Endothelial cell of umbilical vein (primary cell): ENCODE results near the gene SORCS2. TPM values are rescaled to one million over a fixed set of nuclear protein-coding genes. Genes with fewer than 3 reads are reported as not detected.

ENCODE experiments used
- BruUV-seq: library from RNA; stranded (reverse); fragments of 400-500 nt; replicated peaks from 2 replicates; lab custom pipeline; 2021; lab: Mats Ljungman, UMichigan
- CTCF ChIA-PET: fragments of 300-600, 350-600 bp; sonication (Branson Sonifier 250); formaldehyde crosslinking; loops from one replicate; lab custom pipeline; 2021; ENCODE audit warnings: antibody characterized with exemption, inconsistent platforms; lab: Charles Lee
- POLR2A ChIA-PET: fragments of 300-600, 350-600 bp; sonication (Branson Sonifier 250); formaldehyde crosslinking; loops from one replicate; lab custom pipeline; 2021; ENCODE audit warnings: antibody characterized with exemption, inconsistent platforms; lab: Charles Lee
- DNase-seq: peaks from one replicate; pipeline ENCODE4 v3.0.0-alpha.2; 2011; ENCODE audit warnings: low read depth, low spot score
- FAIRE-seq: peaks from 2 replicates; lab custom pipeline; 2011; peaks lifted over from hg19 to GRCh38; lab: Jason Lieb, UNC
- H2AFZ ChIP-seq: 2 replicates; pipeline ENCODE4 v1.6.0; 2012; ENCODE audit warnings: low read depth, low read length, control low read depth, inconsistent platforms
- H3K27ac ChIP-seq: 2 replicates; pipeline ENCODE4 v1.5.1; 2011; ENCODE audit warnings: low read depth, mild to moderate bottlenecking, control low read depth, low read length, moderate library complexity; ENCODE audit not compliant: insufficient read depth
- H3K27me3 ChIP-seq, 2 experiments: 2 replicates each; pipeline versions ENCODE4 v1.6.0 to v1.6.1; 2011; ENCODE audit warnings: low read length in 2 of 2, mixed read lengths in 1 of 2; ENCODE audit not compliant: control insufficient read depth in 2 of 2, insufficient read depth in 2 of 2
- H3K36me3 ChIP-seq, 2 experiments: 2 replicates in 1 of 2; 3 replicates in 1 of 2; pipeline ENCODE4 v1.5.1; 2011; ENCODE audit warnings: low read length in 2 of 2, mild to moderate bottlenecking in 1 of 2, moderate library complexity in 1 of 2; ENCODE audit not compliant: control insufficient read depth in 2 of 2, insufficient read depth in 2 of 2; ENCODE audit errors: extremely low read depth in 1 of 2
- H3K4me1 ChIP-seq: 3 replicates; pipeline ENCODE4 v1.5.1; 2011; ENCODE audit warnings: mild to moderate bottlenecking, low read length; ENCODE audit not compliant: control insufficient read depth, insufficient read depth; ENCODE audit errors: extremely low read depth
- H3K4me2 ChIP-seq: 2 replicates; pipeline ENCODE4 v1.6.1; 2011; ENCODE audit warnings: low read length, control low read depth, mixed read lengths; ENCODE audit not compliant: insufficient read depth
- H3K4me3 ChIP-seq, 3 experiments: fragments of 200-600 bp in 1 of 3; sonication (generic), shearing (Covaris generic) in 1 of 3; replicated peaks in 1 of 3; 2 replicates each; pipeline ENCODE4 v1.5.1; 2011 to 2016; ENCODE audit warnings: control low read depth in 3 of 3, low read length in 3 of 3, mild to moderate bottlenecking in 2 of 3, inconsistent platforms in 1 of 3, low read depth in 1 of 3, moderate library complexity in 1 of 3; ENCODE audit not compliant: insufficient read depth in 1 of 3
- H3K79me2 ChIP-seq: 2 replicates; pipeline ENCODE4 v1.6.0; 2012; ENCODE audit warnings: low read length, inconsistent platforms; ENCODE audit not compliant: control insufficient read depth, insufficient read depth
- H3K9ac ChIP-seq: replicated peaks from 2 replicates; pipeline ENCODE3; 2011; ENCODE audit warnings: low read length, control low read depth; ENCODE audit not compliant: insufficient read depth; ENCODE audit errors: extremely low read depth
- H3K9me1 ChIP-seq: replicated peaks from 3 replicates; pipeline ENCODE4 v1.6.0; 2011; ENCODE audit warnings: mild to moderate bottlenecking, low read length; ENCODE audit not compliant: control insufficient read depth, insufficient read depth; ENCODE audit errors: extremely low read depth
- H3K9me3 ChIP-seq: replicated peaks from 2 replicates; pipeline ENCODE4 v1.5.1; 2012; ENCODE audit warnings: low read length, inconsistent platforms; ENCODE audit not compliant: control insufficient read depth, insufficient read depth
- H4K20me1 ChIP-seq: replicated peaks from 2 replicates; pipeline ENCODE3; 2011; ENCODE audit warnings: mild to moderate bottlenecking, low read length; ENCODE audit not compliant: control insufficient read depth, insufficient read depth; ENCODE audit errors: extremely low read depth
- EZH2 ChIP-seq: IDR thresholded peaks from 2 replicates; pipeline ENCODE4 v1.6.1; 2012; ENCODE audit warnings: borderline replicate concordance, low read depth, mild to moderate bottlenecking, moderate library complexity, low read length, inconsistent platforms; ENCODE audit not compliant: severe bottlenecking
- FOS ChIP-seq: IDR thresholded peaks from 2 replicates; pipeline ENCODE4 v1.6.1; 2011; ENCODE audit warnings: mild to moderate bottlenecking, low read length, moderate library complexity, borderline replicate concordance; ENCODE audit not compliant: insufficient read depth
- GATA2 ChIP-seq: IDR thresholded peaks from 2 replicates; pipeline ENCODE4 v1.7.0; 2011; ENCODE audit warnings: low read depth, mild to moderate bottlenecking, moderate library complexity, mixed read lengths, low read length; ENCODE audit not compliant: insufficient read length, insufficient read depth
- JUN ChIP-seq: IDR thresholded peaks from 2 replicates; pipeline ENCODE4 v1.6.1; 2011; ENCODE audit warnings: borderline replicate concordance, low read depth; ENCODE audit not compliant: insufficient read length, insufficient read depth
- MYC ChIP-seq: IDR thresholded peaks from one replicate; pipeline ENCODE4 v1.6.1; 2011; ENCODE audit warnings: mild to moderate bottlenecking, low read depth, low read length
- POLR2A ChIP-seq: IDR thresholded peaks from 2 replicates; pipeline ENCODE4 v1.6.1; 2012; ENCODE audit warnings: low read depth, mild to moderate bottlenecking, control low read depth, low read length
- POLR2AphosphoS5 ChIP-seq: IDR thresholded peaks from 2 replicates; pipeline ENCODE4 v1.6.1; 2012; ENCODE audit warnings: low read depth, mild to moderate bottlenecking, control low read depth, low read length, moderate library complexity; ENCODE audit not compliant: insufficient read depth
- dilution Hi-C: fragments of 300-500 bp; cut with MboI; formaldehyde crosslinking; loops from one replicate; pipeline ENCODE4 v1.15.0; 2019; ENCODE audit warnings: low sequenced_read_pairs; ENCODE audit not compliant: extremely low pct_ligation_motif_present
- intact Hi-C: fragments of 100-400 bp; cut with micrococcal nuclease; formaldehyde crosslinking; loops from one replicate; pipeline ENCODE4 v1.10.0; 2022
- polyA plus RNA-seq, 4 experiments: library from polyadenylated mRNA; depleted of rRNA in 3 of 4; stranded (reverse) in 3 of 4; unstranded in 1 of 4; fragments of >200 nt; gene quantifications; 2 replicates each; pipeline versions ENCODE4 v1.2.1 to v1.2.3, GENCODE V29; 2011 to 2012; ENCODE audit warnings: missing spikeins in 1 of 4
- total RNA-seq: library from RNA; stranded (reverse); gene quantifications from 2 replicates; pipeline ENCODE4 v1.2.3, GENCODE V29; 2021
- TF ChIP-seq, protein P1 (sequence below), 2 donors: IDR thresholded peaks; 1 replicate in 1 of 2; 2 replicates in 1 of 2; pipeline ENCODE4 v1.5.1; 2011; ENCODE audit warnings: low read length in 2 of 2, mild to moderate bottlenecking in 2 of 2, moderate library complexity in 2 of 2, control low read depth in 1 of 2, inconsistent platforms in 1 of 2, low read depth in 1 of 2; ENCODE audit not compliant: insufficient read depth in 1 of 2; ENCODE audit errors: extremely low read depth in 1 of 2
- TF ChIP-seq, protein P2 (sequence below): IDR thresholded peaks from 2 replicates; pipeline ENCODE4 v1.6.1; 2011; ENCODE audit not compliant: insufficient read depth, insufficient read length

SORCS2 gene
- total and polyA plus RNA-seq, 2 donors (not counting 3 experiments of a cell fraction or from before 2014, with no cell fraction given) = not detected

GRCh38 chr4:7652006-7652405 lies 459.7 kb downstream of the SORCS2 start:
- dilution Hi-C loops = no loop called here
- POLR2A ChIA-PET = no interaction called here

More at GRCh38 chr4:7652006-7652405, 459.7 kb downstream of the SORCS2 start:
- H3K4me1 ChIP-seq = peaks cover 28% of the 10 kb centered on the region
- H3K36me3 ChIP-seq = no peaks in the 10 kb centered on the region
- H3K4me2 ChIP-seq = no peak overlapping the region
- intact Hi-C loops = no loop called here
- H3K79me2 ChIP-seq = no peaks in the 10 kb centered on the region
- no peak overlapping the region for H3K9ac ChIP-seq
- no peak overlapping the region for H3K27ac ChIP-seq
- CTCF ChIA-PET = no interaction called here
- no peak for TF ChIP-seq MYC
- no peak for TF ChIP-seq POLR2AphosphoS5
- TF ChIP-seq, protein P1, sequence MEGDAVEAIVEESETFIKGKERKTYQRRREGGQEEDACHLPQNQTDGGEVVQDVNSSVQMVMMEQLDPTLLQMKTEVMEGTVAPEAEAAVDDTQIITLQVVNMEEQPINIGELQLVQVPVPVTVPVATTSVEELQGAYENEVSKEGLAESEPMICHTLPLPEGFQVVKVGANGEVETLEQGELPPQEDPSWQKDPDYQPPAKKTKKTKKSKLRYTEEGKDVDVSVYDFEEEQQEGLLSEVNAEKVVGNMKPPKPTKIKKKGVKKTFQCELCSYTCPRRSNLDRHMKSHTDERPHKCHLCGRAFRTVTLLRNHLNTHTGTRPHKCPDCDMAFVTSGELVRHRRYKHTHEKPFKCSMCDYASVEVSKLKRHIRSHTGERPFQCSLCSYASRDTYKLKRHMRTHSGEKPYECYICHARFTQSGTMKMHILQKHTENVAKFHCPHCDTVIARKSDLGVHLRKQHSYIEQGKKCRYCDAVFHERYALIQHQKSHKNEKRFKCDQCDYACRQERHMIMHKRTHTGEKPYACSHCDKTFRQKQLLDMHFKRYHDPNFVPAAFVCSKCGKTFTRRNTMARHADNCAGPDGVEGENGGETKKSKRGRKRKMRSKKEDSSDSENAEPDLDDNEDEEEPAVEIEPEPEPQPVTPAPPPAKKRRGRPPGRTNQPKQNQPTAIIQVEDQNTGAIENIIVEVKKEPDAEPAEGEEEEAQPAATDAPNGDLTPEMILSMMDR (IDR thresholded peaks at IDR 0.05; ENCODE audit: extremely low read depth in 1 of 2, insufficient read depth in 1 of 2, low read depth in 1 of 2, low read length in 2 of 2) = no peak
- no peak for TF ChIP-seq POLR2A
- TF ChIP-seq EZH2 = no peak
- no peak for TF ChIP-seq GATA2
- TF ChIP-seq, protein P2, sequence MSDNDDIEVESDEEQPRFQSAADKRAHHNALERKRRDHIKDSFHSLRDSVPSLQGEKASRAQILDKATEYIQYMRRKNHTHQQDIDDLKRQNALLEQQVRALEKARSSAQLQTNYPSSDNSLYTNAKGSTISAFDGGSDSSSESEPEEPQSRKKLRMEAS = no peak
- no peak for TF ChIP-seq JUN
- TF ChIP-seq FOS = no peak
- no peaks in the 10 kb centered on the region for H3K9me3 ChIP-seq
- H3K27me3 ChIP-seq = no peaks in the 10 kb centered on the region
- no peak overlapping the region for H2AFZ ChIP-seq
- no peak for DNase-seq
- H3K9me1 ChIP-seq = no peaks in the 10 kb centered on the region
- BruUV-seq = no TSS peak
- FAIRE-seq = no peak
- H3K4me3 ChIP-seq = no peak overlapping the region
- no peaks in the 10 kb centered on the region for H4K20me1 ChIP-seq
